ENCODE measurements around the gene DRC3.

DRC3 gene

DNA sequence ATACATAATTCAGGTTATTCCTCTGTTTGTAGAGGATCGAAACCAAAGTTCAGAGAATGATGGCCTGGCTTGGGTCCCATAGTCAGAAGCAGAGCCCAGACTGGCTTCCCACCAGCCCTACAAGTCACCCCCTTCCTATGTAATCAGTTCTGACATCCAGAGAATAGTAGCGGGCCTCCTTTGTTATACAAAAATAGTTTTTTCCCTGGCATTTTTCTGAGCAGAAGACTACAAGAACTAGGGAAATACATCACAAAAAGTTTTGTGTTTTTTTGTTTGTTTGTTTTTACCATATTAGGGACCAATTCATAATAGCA is 47.1 kb downstream of the DRC3 start:
- Histone ChIP-seq H3K27me3 (no peaks in the 10 kb centered on the region), H3K4me2 (peak overlapping the region in 9 of 11 experiments; percentile 74 to 95 (median 89); a peak in 15 of 22 replicates), H3K9ac (no peak overlapping the region), H3K36me3 (peaks cover 21 to 66% (median 31%) of the 10 kb centered on the region in 11 experiments; a peak in 21 of 22 replicates), H3K4me1 (peaks cover 35 to 63% (median 50%) of the 10 kb centered on the region in 10 experiments), H3K27ac (no peak overlapping the region), H3K4me3 (no peak overlapping the region), H3K9me3 (replicated peaks in 1 of 11) (no peaks in the 10 kb centered on the region), H4K20me1 (peaks cover 0 to 21% (median 6%) of the 10 kb centered on the region in 11 experiments; a peak in 11 of 22 replicates)
- TF ChIP-seq Cebpa-rat (IDR thresholded peaks at IDR 0.05) = no peak

DNA sequence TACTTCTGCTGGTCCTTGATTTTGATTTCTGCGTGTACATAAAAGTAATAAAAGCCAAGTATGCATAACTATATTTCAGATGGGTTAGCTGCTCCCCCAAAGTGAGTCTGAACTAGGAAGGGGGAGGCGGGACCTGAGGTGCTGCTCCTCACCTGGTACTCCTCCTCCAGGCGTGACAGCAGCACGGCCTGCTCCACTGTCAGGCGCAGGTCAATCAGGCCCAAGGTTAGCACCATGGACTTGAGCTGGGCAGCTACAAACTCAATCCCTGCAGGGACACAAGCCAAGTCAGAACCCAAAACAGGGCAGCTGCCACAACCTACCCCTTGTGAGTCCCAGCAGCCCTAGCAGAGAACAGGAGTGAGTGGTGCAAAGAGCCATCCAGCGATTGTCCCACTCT is 48.3 kb downstream of the DRC3 start:
- H3K4me2 ChIP-seq = no peak overlapping the region
- peaks cover 0 to 24% (median 7%) of the 10 kb centered on the region in 11 experiments; a peak in 11 of 22 replicates for H4K20me1 ChIP-seq
- no peak overlapping the region for H3K9ac ChIP-seq
- H3K27ac ChIP-seq = no peak overlapping the region
- no peaks in the 10 kb centered on the region for H3K27me3 ChIP-seq
- H3K36me3 ChIP-seq = peaks cover 21 to 65% (median 33%) of the 10 kb centered on the region in 11 experiments; a peak in 21 of 22 replicates
- TF ChIP-seq Cebpa-rat (IDR thresholded peaks at IDR 0.05) = no peak
- H3K4me1 ChIP-seq = peaks cover 46 to 62% (median 51%) of the 10 kb centered on the region in 10 experiments
- no peaks in the 10 kb centered on the region for H3K9me3 ChIP-seq (replicated peaks in 1 of 11)
- H3K4me3 ChIP-seq = no peak overlapping the region

DNA sequence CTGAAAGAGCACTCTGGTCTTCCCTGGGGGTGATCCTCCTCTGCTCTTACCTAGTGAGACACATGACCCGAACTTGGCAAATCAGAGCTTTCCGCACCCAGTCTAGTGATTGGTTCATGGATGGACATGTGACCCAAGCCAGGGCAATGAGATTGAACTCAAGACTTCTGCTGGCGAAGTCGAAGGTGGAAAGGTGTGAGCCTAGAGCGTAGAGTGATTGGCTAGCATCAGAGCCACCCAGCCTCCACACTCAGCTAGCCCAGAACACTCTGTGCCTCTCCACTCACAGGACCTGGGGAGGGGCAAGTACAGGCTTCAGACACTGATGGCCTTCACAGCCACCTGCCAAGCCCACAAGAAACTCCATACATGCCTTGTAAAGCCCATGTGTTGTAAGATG is 48.7 kb downstream of the DRC3 start:
- TF ChIP-seq Cebpa-rat (IDR thresholded peaks at IDR 0.05) = no peak
- H3K27me3 ChIP-seq = no peaks in the 10 kb centered on the region
- H4K20me1 ChIP-seq = peaks cover 0 to 26% (median 7%) of the 10 kb centered on the region in 11 experiments; a peak in 11 of 22 replicates
- H3K9ac ChIP-seq = no peak overlapping the region
- H3K4me3 ChIP-seq = no peak overlapping the region
- peaks cover 21 to 66% (median 34%) of the 10 kb centered on the region in 11 experiments; a peak in 21 of 22 replicates for H3K36me3 ChIP-seq
- no peak overlapping the region for H3K4me2 ChIP-seq
- no peak overlapping the region for H3K27ac ChIP-seq
- no peaks in the 10 kb centered on the region for H3K9me3 ChIP-seq (replicated peaks in 1 of 11)
- peaks cover 49 to 62% (median 51%) of the 10 kb centered on the region in 10 experiments for H3K4me1 ChIP-seq

DNA sequence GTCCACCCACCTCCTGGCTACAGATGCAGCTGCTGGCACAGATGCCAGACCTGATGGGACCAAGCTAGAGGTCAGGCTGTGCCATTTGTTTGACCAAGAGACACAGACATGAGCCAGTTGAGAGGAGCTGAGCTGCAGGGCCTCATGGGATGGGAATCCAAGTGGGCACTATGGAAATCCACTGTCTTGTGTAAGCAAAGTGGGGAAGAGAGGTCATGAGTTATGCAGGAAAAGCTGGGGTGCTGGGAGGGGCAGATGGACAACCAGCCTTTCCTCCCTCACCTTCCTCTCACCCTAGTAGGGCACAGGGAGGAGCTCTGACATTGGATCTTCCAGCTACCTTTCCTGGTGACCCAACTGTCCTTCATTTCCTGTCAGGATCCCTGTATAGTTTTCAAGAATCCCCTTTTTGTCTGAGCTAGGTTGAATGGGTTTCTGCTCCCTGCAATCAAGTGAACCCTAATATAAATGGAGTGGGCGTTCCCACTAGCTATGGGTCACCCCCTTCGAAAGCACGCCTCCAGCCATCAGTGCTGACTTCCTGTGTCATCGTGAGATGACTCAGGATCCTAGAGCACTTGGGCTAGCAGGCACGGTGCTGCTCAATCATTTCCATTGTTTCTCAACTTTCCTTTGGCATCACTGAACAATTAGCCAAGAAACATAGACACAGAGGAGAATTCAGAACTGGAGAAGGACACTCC is 52.7 kb downstream of the DRC3 start:
- peak in 1 of 11 experiments; percentile 8; a peak in 2 of 22 replicates for TF ChIP-seq Cebpa-rat (IDR thresholded peaks at IDR 0.05)
- peaks cover 0 to 33% (median 0%) of the 10 kb centered on the region in 11 experiments; a peak in 5 of 22 replicates for H4K20me1 ChIP-seq
- H3K4me2 ChIP-seq = peak overlapping the region in 9 of 11 experiments; percentile 46 to 85 (median 75); a peak in 18 of 22 replicates
- H3K9ac ChIP-seq = peak overlapping the region in 3 of 11 experiments; percentile 22 to 59 (median 49); a peak in 4 of 22 replicates
- peak overlapping the region in 9 of 11 experiments; percentile 13 to 78 (median 55); a peak in 15 of 22 replicates for H3K27ac ChIP-seq
- no peaks in the 10 kb centered on the region for H3K27me3 ChIP-seq
- peaks cover 31 to 66% (median 41%) of the 10 kb centered on the region in 11 experiments; a peak in 21 of 22 replicates for H3K36me3 ChIP-seq
- no peaks in the 10 kb centered on the region for H3K9me3 ChIP-seq (replicated peaks in 1 of 11)
- peaks cover 40 to 52% (median 49%) of the 10 kb centered on the region in 10 experiments for H3K4me1 ChIP-seq
- H3K4me3 ChIP-seq = no peak overlapping the region

DNA sequence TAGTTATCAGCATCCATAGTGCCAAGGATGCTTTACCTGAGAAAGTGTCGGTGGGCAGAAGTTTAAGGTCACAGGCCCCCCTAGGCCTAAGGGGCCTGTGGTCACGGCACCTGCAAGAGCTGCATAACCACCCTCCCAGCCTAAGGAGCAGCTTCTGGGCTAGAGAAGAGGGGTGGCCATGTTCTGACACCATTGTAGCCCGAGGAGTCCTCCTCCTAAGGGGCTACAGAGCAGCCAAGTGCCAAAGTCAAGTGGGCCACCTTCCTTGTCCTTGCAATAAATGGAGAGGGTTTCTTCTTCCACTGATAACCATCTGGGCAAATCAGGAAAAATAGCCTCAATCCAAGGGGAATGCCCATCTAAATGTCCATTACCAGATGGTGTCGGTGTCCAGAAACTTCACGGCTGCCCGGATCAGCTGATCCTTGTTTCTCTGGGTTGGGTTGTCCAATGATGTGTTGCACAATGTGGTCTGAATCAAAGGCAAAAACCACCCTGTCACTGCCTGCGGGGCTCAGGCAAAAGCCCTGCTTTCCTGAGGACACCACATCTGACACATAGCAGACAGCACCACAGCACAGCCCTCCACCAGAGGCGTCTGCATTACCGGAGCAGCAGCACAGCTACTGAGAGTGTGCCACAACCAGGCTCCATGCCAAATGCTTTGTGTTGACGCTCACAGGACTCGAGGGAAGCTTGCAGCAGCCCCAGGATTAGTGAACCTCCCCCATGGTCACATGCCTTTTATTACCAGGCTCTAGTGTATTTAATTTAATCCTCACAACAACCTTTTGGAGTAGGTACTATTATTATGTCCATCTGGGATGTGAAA is 53.5 kb downstream of the DRC3 start:
- peak in 5 of 11 experiments; percentile 53 to 64 (median 62); a peak in 5 of 22 replicates for TF ChIP-seq Cebpa-rat (IDR thresholded peaks at IDR 0.05)
- Histone ChIP-seq H3K4me3 (peak overlapping the region in 1 of 10 experiments; percentile 15; a peak in 1 of 20 replicates), H4K20me1 (peaks cover 0 to 33% (median 0%) of the 10 kb centered on the region in 11 experiments; a peak in 5 of 22 replicates), H3K27me3 (no peaks in the 10 kb centered on the region), H3K27ac (peak overlapping the region in 10 of 11 experiments; percentile 13 to 78 (median 55); a peak in 15 of 22 replicates), H3K9ac (peak overlapping the region in 7 of 11 experiments; percentile 1 to 59 (median 22); a peak in 8 of 22 replicates), H3K4me2 (peak overlapping the region; percentile 46 to 85 (median 61)), H3K9me3 (replicated peaks in 1 of 11) (no peaks in the 10 kb centered on the region), H3K4me1 (peaks cover 41 to 55% (median 50%) of the 10 kb centered on the region in 10 experiments), H3K36me3 (peaks cover 24 to 58% (median 34%) of the 10 kb centered on the region in 11 experiments; a peak in 21 of 22 replicates)

DNA sequence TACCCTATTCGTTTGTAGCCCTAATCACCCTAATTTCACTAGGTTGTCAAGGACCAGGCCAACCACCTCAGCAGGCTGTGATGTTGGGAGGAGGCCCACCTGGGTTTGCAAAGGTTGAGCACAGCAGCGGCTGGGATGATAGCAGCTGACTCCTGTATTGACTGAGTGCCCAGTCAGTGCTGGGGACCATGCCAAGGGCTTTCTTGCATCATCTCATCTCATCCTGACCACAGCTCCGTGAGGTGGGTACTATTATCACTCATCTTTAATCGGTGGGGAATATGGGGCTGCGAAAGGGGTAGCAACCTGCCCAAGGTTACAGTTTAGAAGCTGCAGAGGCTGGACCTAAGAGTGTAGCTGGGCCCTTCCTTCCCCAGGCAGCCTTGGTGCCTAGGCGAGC is 54.6 kb downstream of the DRC3 start:
- no peak overlapping the region for H3K9ac ChIP-seq
- peaks cover 13 to 47% (median 25%) of the 10 kb centered on the region in 11 experiments; a peak in 19 of 22 replicates for H3K36me3 ChIP-seq
- no peaks in the 10 kb centered on the region for H3K9me3 ChIP-seq (replicated peaks in 1 of 11)
- peaks cover 52 to 66% (median 62%) of the 10 kb centered on the region in 10 experiments for H3K4me1 ChIP-seq
- peaks cover 0 to 40% (median 2%) of the 10 kb centered on the region in 11 experiments; a peak in 11 of 22 replicates for H4K20me1 ChIP-seq
- H3K4me3 ChIP-seq = no peak overlapping the region
- H3K27ac ChIP-seq = peak overlapping the region in 1 of 11 experiments; percentile 76; a peak in 1 of 22 replicates
- H3K27me3 ChIP-seq = no peaks in the 10 kb centered on the region
- TF ChIP-seq Cebpa-rat (IDR thresholded peaks at IDR 0.05) = no peak
- peak overlapping the region in 9 of 11 experiments; percentile 1 to 85 (median 75); a peak in 16 of 22 replicates for H3K4me2 ChIP-seq

DNA sequence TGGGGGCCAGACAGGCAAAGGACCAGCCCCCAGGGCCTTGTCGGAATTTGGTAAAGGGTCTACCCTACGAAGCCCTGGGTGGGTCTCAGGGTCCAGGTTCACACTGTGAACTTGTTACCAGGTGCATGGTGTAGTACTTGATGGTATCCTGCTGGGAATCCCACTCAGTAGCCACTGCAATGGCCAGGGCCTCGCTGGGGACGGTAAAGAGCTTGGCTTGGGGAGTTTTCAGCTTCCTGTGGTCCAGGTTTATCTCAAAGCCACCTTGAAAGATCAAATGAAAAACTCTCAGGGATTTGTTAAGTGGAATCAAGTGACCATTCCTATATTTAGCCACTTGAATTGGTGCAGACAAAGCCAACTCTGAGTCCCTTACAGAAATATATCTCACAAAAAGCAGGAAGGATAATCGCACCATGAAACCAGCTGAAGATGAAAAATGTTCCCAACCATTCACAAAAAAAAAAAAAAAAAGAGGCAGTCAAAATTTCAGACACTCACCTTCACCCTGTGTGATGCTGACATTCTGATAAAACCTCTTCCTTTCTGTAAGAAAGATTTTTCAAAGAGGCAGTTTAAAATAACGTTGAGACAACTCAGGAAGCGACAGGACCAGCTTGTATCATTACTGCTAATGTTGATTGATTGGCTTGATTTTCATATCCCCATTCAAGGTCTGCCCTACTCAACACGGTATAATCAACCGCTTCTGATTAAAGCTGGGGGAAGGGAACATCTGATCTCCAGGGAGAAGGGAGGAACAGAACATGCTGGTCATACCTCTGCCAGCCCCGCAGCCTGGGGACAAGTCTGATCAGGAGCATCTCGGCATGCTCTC is 55.7 kb downstream of the DRC3 start:
- TF ChIP-seq Cebpa-rat (IDR thresholded peaks at IDR 0.05) = no peak
- Histone ChIP-seq H3K4me3 (no peak overlapping the region), H3K9ac (peak overlapping the region in 3 of 11 experiments; percentile 7 to 27 (median 8); a peak in 2 of 22 replicates), H3K27ac (peak overlapping the region in 1 of 11 experiments; percentile 4; a peak in 2 of 22 replicates), H3K9me3 (replicated peaks in 1 of 11) (no peaks in the 10 kb centered on the region), H3K27me3 (no peaks in the 10 kb centered on the region), H3K4me2 (peak overlapping the region in 10 of 11 experiments; percentile 12 to 84 (median 58); a peak in 19 of 22 replicates), H3K4me1 (peaks cover 61 to 75% (median 70%) of the 10 kb centered on the region in 10 experiments), H3K36me3 (peaks cover 11 to 44% (median 25%) of the 10 kb centered on the region in 11 experiments; a peak in 19 of 22 replicates), H4K20me1 (peaks cover 0 to 50% (median 12%) of the 10 kb centered on the region in 11 experiments; a peak in 14 of 22 replicates)

All from BLaER1 treated with 17β-estradiol and CSF1 and Interleukin-3, amounts not matched to agents 10 nM and 100 nM (cell line).